ENCODE measurements around the gene PDE4D.

DNA sequence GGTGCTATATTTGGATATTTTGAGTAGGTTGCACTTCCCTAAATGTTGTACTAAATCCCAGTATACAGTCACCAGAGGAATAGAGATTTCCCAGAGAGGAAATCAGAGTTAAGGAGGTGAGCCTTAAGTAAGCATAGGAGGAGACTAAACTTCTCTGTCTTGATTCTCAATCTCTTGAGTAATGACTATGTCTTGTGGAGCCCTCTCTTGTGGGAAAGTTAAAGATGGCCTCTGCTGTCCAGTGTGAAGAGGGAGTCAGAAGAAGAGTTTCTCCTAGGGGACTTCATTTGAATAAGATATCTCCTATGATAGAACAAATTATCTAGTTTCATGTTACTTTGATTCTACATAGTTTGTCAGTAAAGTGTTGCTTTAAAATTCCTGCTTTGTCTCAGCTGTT, 502.5 kb downstream of the PDE4D start:
- TF ChIP-seq, protein P1, sequence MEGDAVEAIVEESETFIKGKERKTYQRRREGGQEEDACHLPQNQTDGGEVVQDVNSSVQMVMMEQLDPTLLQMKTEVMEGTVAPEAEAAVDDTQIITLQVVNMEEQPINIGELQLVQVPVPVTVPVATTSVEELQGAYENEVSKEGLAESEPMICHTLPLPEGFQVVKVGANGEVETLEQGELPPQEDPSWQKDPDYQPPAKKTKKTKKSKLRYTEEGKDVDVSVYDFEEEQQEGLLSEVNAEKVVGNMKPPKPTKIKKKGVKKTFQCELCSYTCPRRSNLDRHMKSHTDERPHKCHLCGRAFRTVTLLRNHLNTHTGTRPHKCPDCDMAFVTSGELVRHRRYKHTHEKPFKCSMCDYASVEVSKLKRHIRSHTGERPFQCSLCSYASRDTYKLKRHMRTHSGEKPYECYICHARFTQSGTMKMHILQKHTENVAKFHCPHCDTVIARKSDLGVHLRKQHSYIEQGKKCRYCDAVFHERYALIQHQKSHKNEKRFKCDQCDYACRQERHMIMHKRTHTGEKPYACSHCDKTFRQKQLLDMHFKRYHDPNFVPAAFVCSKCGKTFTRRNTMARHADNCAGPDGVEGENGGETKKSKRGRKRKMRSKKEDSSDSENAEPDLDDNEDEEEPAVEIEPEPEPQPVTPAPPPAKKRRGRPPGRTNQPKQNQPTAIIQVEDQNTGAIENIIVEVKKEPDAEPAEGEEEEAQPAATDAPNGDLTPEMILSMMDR (IDR thresholded peaks at IDR 0.05; ENCODE audit: extremely low read depth in 1 of 2, insufficient read depth in 1 of 2, low read depth in 1 of 2, low read length in 2 of 2), result no peak
- no peak for TF ChIP-seq MAX (IDR thresholded peaks at IDR 0.05; ENCODE audit: insufficient read depth, insufficient read length)
- TF ChIP-seq POLR2A (IDR thresholded peaks at IDR 0.05; ENCODE audit: low read depth, low read length), result no peak
- TF ChIP-seq POLR2AphosphoS5 (IDR thresholded peaks at IDR 0.05; ENCODE audit: insufficient read depth, low read depth, low read length), result no peak
- TF ChIP-seq EZH2 (IDR thresholded peaks at IDR 0.05; ENCODE audit: borderline replicate concordance, low read depth, low read length, severe bottlenecking), result no peak
- TF ChIP-seq MYC (IDR thresholded peaks at IDR 0.05; ENCODE audit: low read depth, low read length), result no peak
- no peak for TF ChIP-seq FOS (IDR thresholded peaks at IDR 0.05; ENCODE audit: borderline replicate concordance, insufficient read depth, low read length)
- no peak for TF ChIP-seq JUN (IDR thresholded peaks at IDR 0.05; ENCODE audit: borderline replicate concordance, insufficient read depth, insufficient read length, low read depth)

Data from endothelial cell of umbilical vein (primary cell).